ENCODE data around the gene LIN52.

Gene LIN52

DNA sequence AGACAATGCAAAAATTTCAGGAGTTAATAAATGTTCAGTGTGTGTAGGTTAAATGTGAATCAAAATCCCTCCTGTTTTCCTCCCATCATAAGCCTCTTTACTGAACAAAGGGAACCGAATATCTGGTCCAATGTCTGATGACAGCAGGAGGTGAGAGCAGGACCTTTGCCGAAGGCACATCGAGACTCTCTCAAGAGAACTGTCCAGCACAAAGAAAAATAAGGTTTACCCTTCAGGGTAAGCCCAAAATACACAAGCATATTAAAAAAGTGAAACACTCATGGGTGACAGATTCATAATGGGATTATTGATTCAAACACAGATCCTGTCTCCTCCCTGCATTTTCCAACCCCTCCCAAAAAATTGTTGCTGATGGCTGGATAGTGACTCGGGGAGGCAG lies 150.3 kb downstream of the LIN52 start:
- peaks cover 95% of the 10 kb centered on the region for H3K27me3 Mint-ChIP-seq (ENCODE audit: low read depth)
- H3K4me3 Mint-ChIP-seq: no peak overlapping the region
- H3K36me3 Mint-ChIP-seq (ENCODE audit: low read depth): no peaks in the 10 kb centered on the region
- H3K9me3 Mint-ChIP-seq: peaks cover 14% of the 10 kb centered on the region
- no peak overlapping the region for H3K27ac Mint-ChIP-seq
- TF ChIP-seq, protein P1, sequence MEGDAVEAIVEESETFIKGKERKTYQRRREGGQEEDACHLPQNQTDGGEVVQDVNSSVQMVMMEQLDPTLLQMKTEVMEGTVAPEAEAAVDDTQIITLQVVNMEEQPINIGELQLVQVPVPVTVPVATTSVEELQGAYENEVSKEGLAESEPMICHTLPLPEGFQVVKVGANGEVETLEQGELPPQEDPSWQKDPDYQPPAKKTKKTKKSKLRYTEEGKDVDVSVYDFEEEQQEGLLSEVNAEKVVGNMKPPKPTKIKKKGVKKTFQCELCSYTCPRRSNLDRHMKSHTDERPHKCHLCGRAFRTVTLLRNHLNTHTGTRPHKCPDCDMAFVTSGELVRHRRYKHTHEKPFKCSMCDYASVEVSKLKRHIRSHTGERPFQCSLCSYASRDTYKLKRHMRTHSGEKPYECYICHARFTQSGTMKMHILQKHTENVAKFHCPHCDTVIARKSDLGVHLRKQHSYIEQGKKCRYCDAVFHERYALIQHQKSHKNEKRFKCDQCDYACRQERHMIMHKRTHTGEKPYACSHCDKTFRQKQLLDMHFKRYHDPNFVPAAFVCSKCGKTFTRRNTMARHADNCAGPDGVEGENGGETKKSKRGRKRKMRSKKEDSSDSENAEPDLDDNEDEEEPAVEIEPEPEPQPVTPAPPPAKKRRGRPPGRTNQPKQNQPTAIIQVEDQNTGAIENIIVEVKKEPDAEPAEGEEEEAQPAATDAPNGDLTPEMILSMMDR (IDR thresholded peaks at IDR 0.05; ENCODE audit: unreplicated experiment in 3 of 3): no peak
- no peaks in the 10 kb centered on the region for H3K4me1 Mint-ChIP-seq

DNA sequence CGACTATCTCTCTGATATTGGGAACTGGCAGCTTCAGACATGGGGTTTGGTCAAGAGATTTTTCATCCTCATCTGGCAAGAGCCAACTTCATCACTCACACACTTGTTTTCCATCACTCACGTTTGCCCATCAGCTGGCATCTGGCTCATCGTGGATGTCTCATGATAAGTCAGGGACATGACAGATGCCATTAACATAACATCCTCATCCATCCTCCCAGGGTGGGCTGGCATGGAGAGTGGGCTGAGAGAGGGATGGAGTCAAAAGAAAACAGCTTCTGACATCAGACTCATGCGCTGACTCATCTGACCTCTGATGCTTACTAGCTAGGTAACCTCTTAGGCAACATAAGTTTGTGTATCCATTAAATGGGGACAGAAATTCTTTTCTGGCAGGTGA lies 152.7 kb downstream of the LIN52 start:
- no peak overlapping the region for H3K4me3 Mint-ChIP-seq
- peaks cover 95% of the 10 kb centered on the region for H3K27me3 Mint-ChIP-seq (ENCODE audit: low read depth)
- H3K27ac Mint-ChIP-seq: no peak overlapping the region
- no peaks in the 10 kb centered on the region for H3K36me3 Mint-ChIP-seq (ENCODE audit: low read depth)
- H3K4me1 Mint-ChIP-seq: peaks cover 12% of the 10 kb centered on the region
- peaks cover 4% of the 10 kb centered on the region for H3K9me3 Mint-ChIP-seq
- TF ChIP-seq, protein P1 (IDR thresholded peaks at IDR 0.05; ENCODE audit: unreplicated experiment in 3 of 3): no peak

DNA sequence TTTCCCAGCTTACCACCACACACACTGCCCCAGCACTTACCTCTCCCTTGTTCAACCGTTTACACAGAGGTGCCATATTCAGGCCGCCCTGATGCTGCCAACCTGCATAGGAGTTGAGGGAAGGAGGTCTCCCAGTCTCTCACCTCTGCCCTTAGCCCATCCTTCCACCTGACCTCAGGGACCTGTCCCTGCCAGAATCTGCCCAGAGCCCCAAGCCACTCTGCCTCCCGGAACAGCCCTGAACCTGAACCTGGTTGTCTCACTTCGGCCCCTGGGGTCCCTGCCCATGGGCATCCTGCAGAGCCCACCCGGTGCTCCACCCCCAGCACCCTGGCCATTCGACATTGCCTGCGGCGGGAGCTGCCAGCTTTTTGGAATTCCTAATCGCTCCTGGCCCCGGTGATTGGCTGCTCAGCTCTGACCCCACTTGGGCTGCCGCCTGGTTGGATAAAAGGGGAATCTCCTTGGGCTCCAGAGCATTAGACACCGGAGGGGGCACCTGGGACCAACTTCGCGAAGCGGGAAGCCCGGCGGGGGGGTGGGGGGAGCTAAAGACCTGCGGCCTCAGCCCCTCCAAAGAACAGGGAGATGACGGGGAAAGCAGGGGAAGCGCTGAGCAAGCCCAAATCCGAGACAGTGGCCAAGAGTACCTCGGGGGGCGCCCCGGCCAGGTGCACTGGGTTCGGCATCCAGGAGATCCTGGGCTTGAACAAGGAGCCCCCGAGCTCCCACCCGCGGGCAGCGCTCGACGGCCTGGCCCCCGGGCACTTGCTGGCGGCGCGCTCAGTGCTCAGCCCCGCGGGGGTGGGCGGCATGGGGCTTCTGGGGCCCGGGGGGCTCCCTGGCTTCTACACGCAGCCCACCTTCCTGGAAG lies 154.5 kb downstream of the LIN52 start, which contains the start of gene VSX2:
Gene VSX2, plus strand, starts transcription at position 476 of the 874 bp plus-strand sequence. Its CDS starts 113 bp downstream, at position 589.
- H3K4me3 Mint-ChIP-seq: peak within 1 kb of the TSS in 2 of 3 experiments; percentile 66
- peaks cover 97% of the 10 kb centered on the region for H3K27me3 Mint-ChIP-seq (ENCODE audit: low read depth)
- TF ChIP-seq, protein P1 (IDR thresholded peaks at IDR 0.05; ENCODE audit: unreplicated experiment in 3 of 3): no peak
- peaks cover 12% of the 10 kb centered on the region for H3K4me1 Mint-ChIP-seq
- H3K9me3 Mint-ChIP-seq: peaks cover 4% of the 10 kb centered on the region
- H3K36me3 Mint-ChIP-seq (ENCODE audit: low read depth): no peaks in the 10 kb centered on the region
- H3K27ac Mint-ChIP-seq: no peak within 1 kb of the TSS

- Mint-ChIP-seq H3K27ac (no peak overlapping the region), H3K4me3 (peak overlapping the region; percentile 41 to 66 (median 66)), H3K9me3 (peaks cover 4% of the 10 kb centered on the region)
These were observed 155.4 kb downstream of the LIN52 start for GRCh38 chr14:74239848-74240793.

GRCh38 chr14:74240794-74241651 lies 156.3 kb downstream of the LIN52 start:
- no peak overlapping the region for H3K27ac Mint-ChIP-seq
- peaks cover 97% of the 10 kb centered on the region for H3K27me3 Mint-ChIP-seq (ENCODE audit: low read depth)
- TF ChIP-seq, protein P1 (IDR thresholded peaks at IDR 0.05; ENCODE audit: unreplicated experiment in 3 of 3): no peak
- H3K4me3 Mint-ChIP-seq: peak overlapping the region; percentile 69 to 79 (median 71)
- peaks cover 12% of the 10 kb centered on the region for H3K4me1 Mint-ChIP-seq
- no peaks in the 10 kb centered on the region for H3K9me3 Mint-ChIP-seq
- no peaks in the 10 kb centered on the region for H3K36me3 Mint-ChIP-seq (ENCODE audit: low read depth)

More at GRCh38 chr14:74239848-74240793, 155.4 kb downstream of the LIN52 start:
- peaks cover 97% of the 10 kb centered on the region for H3K27me3 Mint-ChIP-seq (ENCODE audit: low read depth)
- peaks cover 12% of the 10 kb centered on the region for H3K4me1 Mint-ChIP-seq
- H3K36me3 Mint-ChIP-seq (ENCODE audit: low read depth): no peaks in the 10 kb centered on the region
- TF ChIP-seq, protein P1 (IDR thresholded peaks at IDR 0.05; ENCODE audit: unreplicated experiment in 3 of 3): no peak

All from nephron (organoid).